Uterus (tissue), 2 donors: Measurements from ENCODE around the gene SNX33.

Experiments
- POLR2A ChIP-seq, 2 donors: fragments of 450-650 bp; IDR thresholded peaks; one replicate each; pipeline ENCODE4 v1.6.1; 2016; ENCODE audit warnings: antibody characterized with exemption in 2 of 2, mild to moderate bottlenecking in 1 of 2, moderate library complexity in 1 of 2
- TF ChIP-seq, protein P1 (sequence below), 4 experiments: fragments of 200-600 bp in 2 of 4; fragments of 450-650 bp in 2 of 4; sonication (generic) in 2 of 4; IDR thresholded peaks; one replicate each; pipeline ENCODE4 v1.5.1; 2016 to 2019; ENCODE audit warnings: antibody characterized with exemption in 4 of 4, mild to moderate bottlenecking in 2 of 4, moderate library complexity in 1 of 4

- TF ChIP-seq, protein P1, sequence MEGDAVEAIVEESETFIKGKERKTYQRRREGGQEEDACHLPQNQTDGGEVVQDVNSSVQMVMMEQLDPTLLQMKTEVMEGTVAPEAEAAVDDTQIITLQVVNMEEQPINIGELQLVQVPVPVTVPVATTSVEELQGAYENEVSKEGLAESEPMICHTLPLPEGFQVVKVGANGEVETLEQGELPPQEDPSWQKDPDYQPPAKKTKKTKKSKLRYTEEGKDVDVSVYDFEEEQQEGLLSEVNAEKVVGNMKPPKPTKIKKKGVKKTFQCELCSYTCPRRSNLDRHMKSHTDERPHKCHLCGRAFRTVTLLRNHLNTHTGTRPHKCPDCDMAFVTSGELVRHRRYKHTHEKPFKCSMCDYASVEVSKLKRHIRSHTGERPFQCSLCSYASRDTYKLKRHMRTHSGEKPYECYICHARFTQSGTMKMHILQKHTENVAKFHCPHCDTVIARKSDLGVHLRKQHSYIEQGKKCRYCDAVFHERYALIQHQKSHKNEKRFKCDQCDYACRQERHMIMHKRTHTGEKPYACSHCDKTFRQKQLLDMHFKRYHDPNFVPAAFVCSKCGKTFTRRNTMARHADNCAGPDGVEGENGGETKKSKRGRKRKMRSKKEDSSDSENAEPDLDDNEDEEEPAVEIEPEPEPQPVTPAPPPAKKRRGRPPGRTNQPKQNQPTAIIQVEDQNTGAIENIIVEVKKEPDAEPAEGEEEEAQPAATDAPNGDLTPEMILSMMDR (IDR thresholded peaks at IDR 0.05), result no peak
- no peak for TF ChIP-seq POLR2A (IDR thresholded peaks at IDR 0.05)
Measured at GRCh38 chr15:75656813-75657212, 9.1 kb downstream of the SNX33 start.
